Motor neuron (in vitro differentiated cells): ENCODE results near the gene ZNF484. TPM values are rescaled to one million over a fixed set of nuclear protein-coding genes. Genes with fewer than 3 reads are reported as not detected.
"Not testable (repeated sequence)": the region's sequence is repeated elsewhere in the genome, so short reads cannot be mapped to it uniquely, and the experiment has no call there.

Experiments used
- ATAC-seq, 8 experiments: fragments of 200-7000 bp; cut with Tn5 transposase; replicated peaks in 6 of 8; 2 replicates each; pipeline ENCODE4 v1.8.0; 2021; ENCODE audit warnings: mild to moderate bottlenecking in 8 of 8, moderate library complexity in 8 of 8
- H3K27ac ChIP-seq, 2 donors: fragments of 250-450 bp; sonication (Bioruptor Pico); 2 replicates each; pipeline ENCODE4 v1.9.0; 2021; ENCODE audit warnings: antibody characterized with exemption in 2 of 2, mild to moderate bottlenecking in 2 of 2, moderate library complexity in 1 of 2
- H3K4me1 ChIP-seq, 2 donors: fragments of 250-450 bp; sonication (Bioruptor Pico); replicated peaks in 1 of 2; 2 replicates each; pipeline ENCODE4 v1.6.1; 2021; ENCODE audit warnings: antibody characterized with exemption in 2 of 2, mild to moderate bottlenecking in 2 of 2, moderate library complexity in 1 of 2
- H3K4me3 ChIP-seq, 5 donors: fragments of 250-450 bp; sonication (Bioruptor Pico); 2 replicates each; pipeline ENCODE4 v1.9.0; 2021; ENCODE audit warnings: antibody characterized with exemption in 5 of 5, mild to moderate bottlenecking in 5 of 5, moderate library complexity in 4 of 5
- WGBS, 10 experiments: fragments of 450-650 bp; shearing (Covaris generic); methylation state at CpG; one replicate each; pipeline ENCODE4 v1.0.0; 2022; 5-methylcytosine and 5-hydroxymethylcytosine counted together
- in situ Hi-C, 9 experiments: fragments of 400-800 bp; cut with MboI; loops; one replicate each; pipeline ENCODE4 v1.15.0; 2021; ENCODE audit warnings: low sequenced_read_pairs in 9 of 9, low pct_unique_long_range_greater_than_20kb in 2 of 9; ENCODE audit not compliant: unreplicated experiment in 9 of 9
- total RNA-seq, 8 experiments: library from RNA; unstranded; fragments of 300-600 nt; gene quantifications; 2 replicates each; pipeline versions ENCODE4 v1.2.3 to v1.2.4, GENCODE V29; 2022

Gene ZNF484
- total RNA-seq, 8 experiments from 2014 or later, result 10.7 to 22.2 (median 17.5) TPM

DNA sequence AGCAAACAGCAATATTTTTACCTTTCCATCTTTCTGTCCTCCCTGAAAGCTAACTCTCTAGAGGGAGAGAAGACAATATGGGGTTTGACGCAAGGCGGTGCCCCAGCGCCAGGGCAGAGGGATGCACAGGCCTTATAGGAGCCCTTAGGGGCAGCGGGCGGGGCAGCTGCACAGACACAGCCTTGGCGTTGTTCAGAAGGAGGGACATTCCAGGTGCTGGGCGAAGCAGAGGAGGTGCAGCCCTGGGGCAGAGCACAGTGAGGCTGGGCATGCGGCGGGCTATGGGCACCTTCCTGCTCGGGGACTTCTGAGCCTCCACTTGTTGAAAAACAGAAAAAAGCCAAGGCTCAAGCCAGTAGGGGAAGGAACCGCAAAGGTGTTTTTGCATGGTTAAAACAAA, 79.5 kb downstream of the ZNF484 start:
- in situ Hi-C loops, result loop anchor here in 5 of 9 experiments (25.0 kb wide), 2 partner anchors 111 to 661 kb away; no protein-coding TSS in a partner anchor
- 60 to 100% (median 93%) methylated on average over 1 to 10 of the region's 11 CpGs; no CpG with 5 or more reads in 5 of the 10 experiments for WGBS, 10 experiments
- Histone ChIP-seq H3K4me1 (no peaks in the 10 kb centered on the region), H3K4me3 (no peak overlapping the region), H3K27ac (no peak overlapping the region)
- no peak for ATAC-seq

DNA sequence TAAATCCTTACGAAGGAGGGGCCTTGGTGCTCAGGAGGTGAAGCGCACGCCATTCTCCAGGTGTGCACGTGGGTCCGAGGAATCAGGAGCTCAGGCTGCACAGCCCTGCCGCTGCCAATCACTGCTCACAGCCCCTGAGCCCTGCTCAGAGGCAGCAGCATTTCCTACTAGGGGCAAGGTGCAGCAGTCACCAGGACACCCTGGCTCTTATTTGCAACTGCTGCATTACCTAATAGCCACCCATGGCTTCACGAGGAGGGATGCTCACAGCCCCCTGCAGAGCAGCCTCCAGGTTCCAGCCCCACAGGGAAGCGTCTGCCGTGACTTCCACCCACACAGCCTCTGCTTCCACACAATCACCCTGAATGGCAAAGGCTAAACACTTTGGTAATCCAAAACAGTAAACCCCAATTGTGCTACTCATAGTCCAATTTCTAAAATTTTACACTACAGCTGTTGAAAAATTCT, 81.5 kb downstream of the ZNF484 start:
- H3K4me3 ChIP-seq, H3K27ac ChIP-seq, H3K4me1 ChIP-seq: not testable (repeated sequence)
- ATAC-seq, result peak in 7 of 8 experiments; percentile 12 to 48 (median 33)
- in situ Hi-C loops, result loop anchor here in 5 of 9 experiments (25.0 kb wide), 2 partner anchors 109 to 659 kb away; no protein-coding TSS in a partner anchor
- 44 to 90% (median 74%) methylated on average over 2 to 3 of the region's 9 CpGs; no CpG with 5 or more reads in 6 of the 10 experiments for WGBS, 10 experiments

DNA sequence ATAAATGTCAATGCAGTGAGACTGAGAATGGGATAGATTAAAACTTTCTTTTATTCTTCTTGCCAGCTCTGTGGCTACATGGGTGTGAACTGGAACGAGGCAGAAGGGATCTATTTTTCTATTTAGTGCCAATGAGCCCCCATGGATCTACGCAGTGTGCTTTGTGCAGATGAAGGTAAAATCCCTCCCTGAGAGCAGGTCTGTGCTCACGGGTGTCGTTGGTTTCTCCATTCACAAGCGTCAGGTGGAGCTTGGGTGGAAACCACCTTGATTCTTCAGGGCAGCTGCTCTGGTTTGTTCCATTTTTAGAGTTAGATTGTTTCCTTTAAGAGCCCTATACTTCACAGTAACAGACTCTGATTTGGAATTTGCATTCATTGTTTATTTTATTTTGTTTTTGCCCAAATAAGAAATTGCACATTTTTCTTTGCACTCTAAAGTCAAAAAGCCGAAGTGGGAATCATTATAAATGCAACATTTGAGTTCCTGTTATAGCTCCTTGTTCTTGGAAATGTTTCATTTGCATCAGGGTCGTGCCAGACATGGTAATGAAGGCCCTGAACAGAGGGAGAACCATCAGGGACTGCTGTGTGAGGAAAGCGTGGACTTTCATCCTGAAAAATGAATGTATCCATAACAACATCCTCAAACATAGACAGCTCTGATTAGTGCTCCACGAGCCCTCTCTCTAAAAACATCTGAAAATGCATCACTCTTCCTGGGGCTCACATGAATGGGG, 82.1 kb downstream of the ZNF484 start:
- Histone ChIP-seq H3K27ac (no peak overlapping the region), H3K4me3 (no peak overlapping the region), H3K4me1 (no peaks in the 10 kb centered on the region)
- ATAC-seq, result peak in 7 of 8 experiments; percentile 24 to 89 (median 49)
- 13 to 83% (median 41%) methylated on average over 3 to 8 of the region's 9 CpGs; no CpG with 5 or more reads in 2 of the 10 experiments for WGBS, 10 experiments
- in situ Hi-C loops, result loop anchor here in 5 of 9 experiments (25.0 kb wide), 2 partner anchors 108 to 658 kb away; no protein-coding TSS in a partner anchor

Other genes starting within 250 kb of the ZNF484 start
- 10 to 100 TPM in 3 of 8 experiments, 1 to 10 TPM in 5; 5.5 to 22.3 (median 9.6) TPM for gene IPPK, start 207.9 kb downstream of the ZNF484 start, total RNA-seq
- 10 to 100 TPM; 17.3 to 89.4 (median 23.7) TPM for gene BICD2, start 113.2 kb downstream of the ZNF484 start, total RNA-seq
- 10 to 100 TPM in 2 of 8 experiments, 1 to 10 TPM in 4, under 1 TPM in 2; 0.31 to 11.6 (median 6.3) TPM for gene FGD3, start 69.5 kb upstream of the ZNF484 start, total RNA-seq
- 1 to 10 TPM in 2 of 8 experiments, under 1 TPM in 2, not detected in 4; 0.29 to 8.5 (median 0.80) TPM for gene SUSD3, start 180.7 kb upstream of the ZNF484 start, total RNA-seq
- gene CARD19, start 218.2 kb upstream of the ZNF484 start, total RNA-seq, result 10 to 100 TPM; 17.5 to 57.7 (median 30.1) TPM